ENCODE data around the gene AMMECR1.

Gene AMMECR1

DNA sequence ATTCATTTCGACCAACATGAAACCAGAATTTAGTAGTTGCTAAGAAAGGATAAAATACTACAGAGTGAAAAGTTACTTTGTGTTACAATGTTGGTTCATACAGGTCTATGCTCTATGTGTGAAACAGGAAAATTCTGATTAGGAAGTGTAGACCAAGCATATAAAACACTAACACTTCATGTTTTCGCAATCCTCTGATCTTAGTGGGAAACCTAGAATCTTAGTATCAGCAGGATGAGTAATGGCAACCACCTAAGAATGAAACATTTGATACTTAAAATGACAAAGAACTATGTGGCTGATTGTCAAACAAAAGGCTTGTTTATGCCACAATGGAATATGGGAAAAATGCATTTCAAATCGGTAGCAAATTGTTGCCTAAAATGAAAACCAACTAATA is 116.1 kb downstream of the AMMECR1 start:
- DNase-seq = no peak

DNA sequence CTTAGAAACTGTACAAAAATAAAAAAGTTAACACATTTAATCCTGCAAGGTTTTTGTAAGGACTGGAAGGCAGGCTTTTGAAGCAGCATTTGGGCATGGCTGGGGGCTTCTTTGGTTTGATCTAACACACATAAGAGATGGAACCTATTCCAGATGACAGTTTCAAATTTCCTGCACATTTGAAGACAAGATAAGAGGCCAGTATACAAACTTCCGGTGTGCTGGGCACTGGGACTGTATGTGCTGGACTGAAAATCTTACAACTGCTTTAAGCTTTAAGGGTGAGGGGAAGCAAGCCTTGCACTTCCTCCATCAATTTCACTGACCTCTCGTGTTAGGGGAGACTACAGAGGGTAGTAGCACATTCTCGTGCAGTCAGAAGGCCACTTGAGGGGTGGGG is 122.9 kb downstream of the AMMECR1 start:
- no peak for DNase-seq

GRCh38 chrX:110192516-110192915 is 125.4 kb downstream of the AMMECR1 start:
- DNase-seq = no peak

DNA sequence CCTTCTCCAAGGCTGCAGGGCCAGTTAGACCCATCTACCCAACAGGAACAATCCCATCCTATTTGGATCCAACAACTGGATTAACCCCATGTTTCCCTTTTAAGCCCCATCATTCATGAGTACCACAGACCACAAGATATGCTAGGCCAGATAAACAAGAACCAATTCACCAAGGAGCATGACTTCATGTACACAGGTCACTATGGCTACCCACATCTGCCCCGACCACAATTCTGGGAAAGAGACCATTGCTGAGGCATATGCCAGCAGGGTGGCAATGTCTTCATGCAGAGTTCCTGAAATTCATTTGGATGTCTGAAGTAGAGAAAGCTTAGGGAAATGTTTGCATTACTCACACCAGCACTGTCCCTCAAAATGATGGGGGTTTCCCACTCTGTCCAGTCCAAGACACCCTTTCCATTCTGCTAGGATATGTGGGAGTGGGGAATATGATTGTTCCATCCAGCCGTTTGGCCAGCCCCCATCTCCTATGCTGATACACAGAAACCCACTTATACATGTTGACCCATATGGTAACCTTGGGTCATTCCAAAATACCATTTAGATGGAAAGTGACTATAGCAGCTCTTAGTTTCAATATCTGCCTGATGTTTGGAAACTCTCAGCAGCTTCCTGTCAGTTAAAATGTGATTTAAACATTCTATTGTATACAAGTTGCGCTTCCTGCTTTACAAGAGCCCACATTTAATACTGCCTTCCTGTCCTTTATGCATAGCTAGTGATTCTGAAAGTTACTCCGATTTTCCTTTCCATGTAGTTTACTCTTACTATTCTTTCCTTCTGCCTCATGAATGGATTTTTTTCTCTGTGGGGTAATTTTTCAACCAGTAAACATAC is 129.0 kb downstream of the AMMECR1 start:
- DNase-seq = peak; percentile 71

DNA sequence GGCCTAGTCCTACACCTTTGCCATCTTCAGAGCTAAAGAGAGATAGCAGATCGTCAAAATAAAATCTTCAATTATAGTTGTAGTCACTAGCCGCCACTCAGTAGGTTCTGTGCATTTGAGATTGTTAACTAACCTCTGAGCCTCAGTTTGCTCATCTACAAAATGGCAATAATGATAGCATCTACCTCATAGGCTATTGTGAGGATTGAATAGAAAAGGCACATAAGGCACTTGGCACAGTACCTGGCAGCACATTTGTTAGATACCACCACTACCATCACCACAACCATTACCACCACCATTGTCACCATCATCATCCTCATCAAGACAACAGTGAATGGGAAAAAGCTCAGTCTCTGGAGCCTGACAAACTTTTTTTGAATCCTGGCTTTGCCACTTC is 134.6 kb downstream of the AMMECR1 start:
- no peak for DNase-seq

GRCh38 chrX:110182865-110183264 is 135.0 kb downstream of the AMMECR1 start:
- DNase-seq = no peak

DNA sequence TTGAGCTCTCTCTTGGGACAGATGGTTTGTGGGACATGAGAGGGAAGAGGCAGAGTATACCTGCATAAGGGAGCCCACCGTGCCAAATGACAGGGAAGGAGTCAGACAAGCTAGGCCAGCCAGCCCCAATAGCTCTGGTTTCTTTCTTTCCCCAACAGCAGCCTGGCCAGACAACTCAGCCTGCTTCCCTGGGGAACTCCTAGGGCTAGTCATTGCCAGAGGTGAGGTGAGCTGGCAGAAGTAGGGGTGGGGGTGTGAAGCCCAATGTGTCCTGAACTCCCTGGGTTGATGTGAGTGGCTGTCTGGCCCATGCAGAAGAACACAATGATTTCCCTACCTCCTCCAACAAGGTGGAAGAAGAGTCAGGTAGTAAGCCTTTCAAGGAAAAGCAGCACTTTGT is 135.5 kb downstream of the AMMECR1 start:
- DNase-seq = no peak

DNA sequence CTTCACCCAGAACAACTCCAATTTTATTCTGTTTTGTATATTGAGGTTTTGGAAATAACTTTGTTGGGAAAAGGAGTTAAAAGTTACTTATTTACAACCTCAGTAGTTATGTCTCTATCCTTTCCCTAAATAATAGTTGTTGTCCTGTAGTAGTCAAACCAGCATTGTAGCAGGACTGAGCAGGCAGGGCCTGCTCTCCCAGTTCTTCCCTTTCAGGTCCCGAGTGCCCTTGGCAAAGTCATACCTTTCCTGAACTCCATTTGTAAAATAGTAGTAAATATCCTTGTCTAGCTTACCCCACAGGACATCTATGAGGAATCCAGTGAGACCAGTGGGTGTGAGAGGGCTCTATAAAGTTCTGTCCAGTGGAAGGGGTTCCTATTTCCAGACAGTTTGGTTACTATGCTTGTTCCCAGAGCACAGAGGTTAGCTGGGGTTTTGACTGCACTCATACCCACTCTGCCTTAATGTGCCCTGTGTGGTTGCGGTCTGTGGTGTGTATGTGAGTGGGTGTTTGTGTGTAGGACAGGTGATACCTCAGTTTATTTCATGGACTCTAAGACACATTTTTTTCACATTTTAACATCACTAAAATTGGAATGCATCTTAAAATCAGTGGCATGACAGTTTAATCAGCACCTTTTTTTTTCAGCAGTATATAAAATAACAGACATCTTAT is 136.3 kb downstream of the AMMECR1 start:
- no peak for DNase-seq

DNA sequence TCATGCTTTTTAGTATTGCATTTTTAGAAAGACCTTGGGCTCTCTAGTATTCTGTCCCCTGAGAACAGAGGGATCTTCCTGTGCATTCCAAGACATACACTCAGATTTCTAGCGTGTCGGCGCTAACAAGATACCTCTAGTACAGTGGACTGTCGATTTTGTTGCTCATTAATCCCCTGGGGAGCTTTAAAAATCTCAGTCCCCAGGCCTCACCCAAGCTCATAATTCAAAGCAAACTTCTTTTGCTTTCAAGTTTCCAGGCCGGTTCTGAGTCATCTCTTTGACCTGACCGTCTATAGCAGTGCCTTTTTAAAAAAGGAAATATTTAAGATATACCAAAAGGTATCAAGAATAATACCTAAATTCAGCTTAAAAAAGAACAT is 137.0 kb downstream of the AMMECR1 start:
- DNase-seq = no peak

DNA sequence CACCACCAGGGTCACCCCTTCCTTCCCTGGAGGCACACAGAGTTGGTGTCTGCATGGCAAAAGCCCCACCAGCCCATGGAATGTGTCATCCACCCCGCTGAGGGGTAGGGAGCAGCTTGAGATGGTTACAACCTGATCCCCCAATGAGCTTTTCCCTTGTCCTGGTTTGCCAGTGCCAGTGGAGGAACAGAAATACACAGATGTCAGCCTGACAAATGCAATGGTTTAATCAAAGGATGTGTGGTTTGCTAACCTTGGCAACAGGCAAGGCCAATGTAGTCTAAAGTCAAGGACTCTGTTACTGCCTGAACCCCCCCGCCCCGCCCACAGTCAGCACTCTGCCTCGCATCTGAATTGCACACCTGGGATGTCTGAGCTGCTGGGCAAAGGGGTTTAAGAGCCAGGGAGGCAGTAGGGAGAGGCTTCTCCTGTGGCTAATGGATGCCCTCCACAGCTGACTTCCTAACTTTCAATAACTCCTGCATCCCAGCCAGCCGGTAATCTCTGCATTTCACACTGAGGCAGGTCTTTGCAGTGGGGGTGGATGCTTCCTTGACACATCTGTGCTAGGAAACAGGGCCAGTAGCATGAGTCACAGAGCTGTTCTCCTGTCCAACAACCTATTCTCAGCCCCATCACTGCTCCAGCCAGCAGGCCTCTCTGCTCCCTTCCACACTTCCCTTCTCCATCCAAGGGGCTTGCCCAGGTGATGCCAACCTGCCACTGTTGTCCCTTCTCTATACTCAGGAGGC is 137.5 kb downstream of the AMMECR1 start:
- DNase-seq = no peak

GRCh38 chrX:110178179-110178865 is 139.6 kb downstream of the AMMECR1 start:
- no peak for DNase-seq

- DNase-seq = no peak
These were observed 142.2 kb downstream of the AMMECR1 start for GRCh38 chrX:110175696-110176095.

DNA sequence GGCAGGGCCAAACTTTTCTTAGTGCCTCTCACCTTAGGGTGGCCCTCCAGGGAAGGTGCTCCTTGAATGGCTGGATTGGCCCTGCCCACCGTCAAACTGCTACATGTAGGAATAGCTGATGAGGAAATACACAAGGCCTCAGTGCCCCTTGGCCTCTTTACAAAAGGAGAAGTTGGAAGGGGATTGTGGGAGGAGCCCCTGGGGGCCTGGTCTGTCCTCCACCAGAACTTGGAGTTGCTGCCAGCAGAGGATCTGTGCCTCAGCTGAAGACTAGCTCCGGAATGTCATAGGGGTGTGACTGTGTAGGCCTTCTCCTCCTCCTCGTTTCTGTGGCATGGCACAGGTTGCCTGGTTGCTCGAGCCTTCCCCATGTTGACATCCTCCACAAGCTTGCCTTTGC is 142.7 kb downstream of the AMMECR1 start:
- peak; percentile 25 for DNase-seq

- no peak for DNase-seq
These were observed 144.4 kb downstream of the AMMECR1 start for GRCh38 chrX:110173192-110174175.

DNA sequence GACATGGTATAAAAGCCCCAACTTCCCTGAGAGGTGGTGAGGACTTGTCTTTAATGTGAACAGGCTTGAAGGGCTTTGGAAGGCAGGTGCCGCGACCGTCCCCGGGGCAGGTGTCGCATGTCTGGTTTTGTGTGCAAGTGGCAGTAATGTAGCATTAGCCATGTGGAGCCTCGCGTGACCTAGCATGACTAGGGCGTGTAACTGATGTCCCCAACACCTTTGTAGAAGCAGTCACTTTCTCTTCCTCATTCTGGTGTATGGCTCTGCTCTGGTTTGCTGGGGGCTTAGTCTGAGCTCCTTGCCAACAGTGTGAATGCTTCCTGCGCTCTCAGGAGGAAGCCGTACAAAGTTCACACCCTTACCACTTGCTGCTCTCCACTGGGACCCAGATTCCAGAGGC is 145.7 kb downstream of the AMMECR1 start:
- no peak for DNase-seq

GRCh38 chrX:110171442-110171841 is 146.4 kb downstream of the AMMECR1 start:
- no peak for DNase-seq

DNA sequence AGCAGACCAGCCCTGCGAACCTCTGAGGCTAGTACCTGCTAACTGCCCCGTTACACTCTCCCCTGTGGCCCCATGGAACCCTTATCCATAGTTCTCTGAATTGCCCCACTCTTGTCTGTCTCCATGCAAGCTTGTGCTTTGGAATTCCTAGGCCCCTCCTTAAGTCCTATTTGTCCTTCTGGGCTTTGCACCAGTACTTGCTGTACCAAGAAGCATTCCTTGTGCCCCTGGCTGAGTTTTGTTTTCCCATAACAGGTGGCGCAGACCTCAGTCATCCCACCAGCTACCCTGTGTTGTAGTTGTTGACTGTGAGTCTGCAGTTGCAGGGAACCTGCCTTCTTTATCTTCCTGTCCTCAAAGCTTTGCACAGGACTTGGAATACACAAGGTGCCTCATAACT is 147.9 kb downstream of the AMMECR1 start:
- no peak for DNase-seq

- DNase-seq = peak; percentile 42
These were observed 149.3 kb downstream of the AMMECR1 start for GRCh38 chrX:110168585-110168984.

GRCh38 chrX:110167952-110168451 is 149.9 kb downstream of the AMMECR1 start:
- DNase-seq = no peak

- DNase-seq = no peak
These were observed 154.4 kb downstream of the AMMECR1 start for GRCh38 chrX:110163488-110163887.

DNA sequence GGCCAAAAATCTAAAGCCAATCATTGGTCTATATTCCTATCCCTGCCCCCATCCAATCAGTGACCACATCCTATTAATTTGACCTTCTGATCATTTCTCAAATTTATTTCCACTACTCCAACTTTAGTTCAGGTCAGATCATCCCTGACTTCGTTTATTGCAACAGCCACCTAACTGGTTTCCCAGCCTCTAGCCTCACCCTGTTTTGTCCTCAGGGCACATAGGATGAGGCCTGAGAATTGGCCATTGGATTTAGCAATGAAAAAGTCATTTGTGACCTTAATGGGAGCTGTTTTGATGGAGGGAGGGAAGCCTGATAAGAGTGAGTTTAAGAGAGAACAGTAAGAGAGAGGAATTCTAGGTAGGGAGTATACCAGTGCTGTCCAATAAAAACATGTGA is 155.0 kb downstream of the AMMECR1 start:
- no peak for DNase-seq

DNA sequence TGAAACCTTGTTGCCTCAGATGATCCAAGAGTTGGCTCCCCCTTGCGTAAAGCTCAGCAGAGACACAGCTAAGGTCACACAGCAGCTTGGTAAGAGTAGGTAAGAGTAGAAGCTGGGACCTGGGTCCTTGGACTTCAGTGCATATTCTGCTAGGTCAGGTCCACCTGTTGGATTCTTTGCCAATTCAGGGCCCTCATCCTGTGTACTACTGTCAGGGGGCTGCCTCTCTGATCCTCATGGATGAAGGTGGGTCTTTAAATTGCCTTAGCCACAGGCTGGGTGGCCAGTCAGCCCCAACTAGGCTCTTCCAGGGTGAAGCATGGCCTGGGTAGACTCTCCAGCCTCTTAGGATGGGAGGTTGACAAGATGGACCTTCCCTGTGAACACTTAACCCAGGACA is 155.8 kb downstream of the AMMECR1 start:
- DNase-seq = no peak
